ENCODE results near the gene PURB. TPM values are rescaled to one million over a fixed set of nuclear protein-coding genes. Genes with fewer than 3 reads are reported as not detected.

The PURB gene
- polyA plus RNA-seq, 1 of the 3 experiments (the other 2 are of a cell fraction): 4.8 TPM

DNA sequence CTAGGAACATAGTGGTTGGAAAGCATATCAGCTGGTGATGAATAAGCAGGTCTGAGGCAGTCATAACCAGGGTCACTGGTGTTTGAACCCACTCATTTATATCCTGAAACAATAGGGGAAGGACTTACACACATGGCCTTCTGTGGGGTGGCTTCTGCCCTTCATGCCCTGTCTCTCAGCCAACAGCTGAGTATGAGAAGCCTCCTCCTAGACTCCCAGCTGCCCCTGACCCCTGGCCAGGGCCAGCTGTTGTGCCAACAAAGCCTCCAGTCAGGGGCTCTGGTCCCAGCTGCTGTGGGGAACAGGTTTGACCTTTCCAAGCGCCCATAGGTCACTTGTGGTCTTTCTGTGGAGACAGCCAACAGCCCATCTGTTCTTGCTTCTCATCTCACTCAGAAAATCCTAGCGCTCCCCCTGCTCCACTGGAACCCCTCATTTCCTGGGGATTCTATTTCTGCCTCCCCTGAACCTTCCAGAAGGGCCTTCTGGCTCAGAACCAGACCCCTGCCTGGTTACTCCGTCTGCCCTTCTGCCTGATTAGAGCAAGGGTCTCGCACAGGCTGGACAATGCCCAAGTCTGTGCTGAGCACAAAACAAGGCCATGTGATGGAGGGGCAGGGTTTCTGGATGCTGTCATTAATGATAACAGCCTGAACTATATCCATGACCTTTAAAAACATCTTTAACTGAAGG, 9.7 kb upstream of the PURB start:
- peaks cover 7% of the 10 kb centered on the region for H3F3A ChIP-seq (replicated peaks; ENCODE audit: insufficient read depth)
- H3K79me2 ChIP-seq (ENCODE audit: insufficient read depth): peaks cover 4% of the 10 kb centered on the region; the same call in 1 of the 2 replicates
- DNase-seq: no peak
- POLR2A ChIA-PET: interaction anchor here (1.3 kb wide), 1 partner anchor 17 kb away, joined by 3 read pairs; no protein-coding TSS in a partner anchor
- TF ChIP-seq TCF12 (IDR thresholded peaks at IDR 0.05) (no peak), IRF3 (IDR thresholded peaks at IDR 0.05; ENCODE audit: low read depth, low read length) (no peak), USF2 (IDR thresholded peaks at IDR 0.05; ENCODE audit: borderline replicate concordance, low read depth, low read length) (no peak), TEAD4 (IDR thresholded peaks at IDR 0.05; ENCODE audit: borderline replicate concordance, insufficient read depth) (no peak), REST (IDR thresholded peaks at IDR 0.05; ENCODE audit: low read depth, low read length) (no peak), ELF1 (IDR thresholded peaks at IDR 0.05) (no peak), SMC3 (IDR thresholded peaks at IDR 0.05; ENCODE audit: low read depth, low read length) (no peak), MAX (IDR thresholded peaks at IDR 0.05; ENCODE audit: low read depth) (no peak), JUND (IDR thresholded peaks at IDR 0.05) (no peak), POLR2AphosphoS5 (IDR thresholded peaks at IDR 0.05; ENCODE audit: low read depth, low read length) (no peak), TAF1 (IDR thresholded peaks at IDR 0.05; ENCODE audit: borderline replicate concordance, low read depth, low read length) (no peak), NRF1 (IDR thresholded peaks at IDR 0.05; ENCODE audit: low read depth, low read length) (no peak), PBX3 (IDR thresholded peaks at IDR 0.05) (no peak), MEF2A (IDR thresholded peaks at IDR 0.05; ENCODE audit: borderline replicate concordance, low read depth) (no peak), ZBTB33 (IDR thresholded peaks at IDR 0.05; ENCODE audit: borderline replicate concordance, low read depth) (no peak), MXI1 (IDR thresholded peaks at IDR 0.05; ENCODE audit: low read depth, low read length) (no peak), CTCF (IDR thresholded peaks at IDR 0.05) (no peak)
- TF ChIP-seq, protein P1, sequence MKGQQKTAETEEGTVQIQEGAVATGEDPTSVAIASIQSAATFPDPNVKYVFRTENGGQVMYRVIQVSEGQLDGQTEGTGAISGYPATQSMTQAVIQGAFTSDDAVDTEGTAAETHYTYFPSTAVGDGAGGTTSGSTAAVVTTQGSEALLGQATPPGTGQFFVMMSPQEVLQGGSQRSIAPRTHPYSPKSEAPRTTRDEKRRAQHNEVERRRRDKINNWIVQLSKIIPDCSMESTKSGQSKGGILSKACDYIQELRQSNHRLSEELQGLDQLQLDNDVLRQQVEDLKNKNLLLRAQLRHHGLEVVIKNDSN (IDR thresholded peaks at IDR 0.05; ENCODE audit: borderline replicate concordance, low read depth): no peak
- CTCF ChIA-PET: interaction anchor here (0.5 to 3.0 kb wide), 3 partner anchors 28 to 38 kb away, joined by 3 to 10 read pairs (median 4); no protein-coding TSS in a partner anchor
- no peak overlapping the region for H3K27ac ChIP-seq (ENCODE audit: low read depth in 2 of 2, low read length in 1 of 2)
- H3K9me2 ChIP-seq: no peaks in the 10 kb centered on the region
- H3K4me3 ChIP-seq (ENCODE audit: low read depth in 2 of 2, low read length in 1 of 2): no peak overlapping the region
- H3K4me1 ChIP-seq (ENCODE audit: control insufficient read depth in 1 of 2, insufficient read depth in 2 of 2, low read depth in 1 of 2, low read length in 1 of 2): no peaks in the 10 kb centered on the region; a peak in 1 of 4 replicates
- no peak overlapping the region for H2AFZ ChIP-seq (ENCODE audit: low read depth)
- H3K9me3 ChIP-seq: no peaks in the 10 kb centered on the region
- no peaks in the 10 kb centered on the region for H3K36me3 ChIP-seq (replicated peaks in 1 of 2; ENCODE audit: control insufficient read depth in 1 of 2, insufficient read depth in 2 of 2, low read length in 1 of 2)
- no peaks in the 10 kb centered on the region for H3K27me3 ChIP-seq (ENCODE audit: insufficient read depth)
- no peak overlapping the region for H3K4me2 ChIP-seq
- H3K9ac ChIP-seq: no peak overlapping the region
- 81% methylated on average over 4 of the region's 4 CpGs for WGBS (ENCODE audit: low lambda C conversion rate)
- H4K20me1 ChIP-seq (ENCODE audit: insufficient read depth): no peaks in the 10 kb centered on the region

Measured in SK-N-SH (cell line).